SK-N-SH treated with all-trans-retinoic acid at 6 μM for 48 hours (cell line): Measurements from ENCODE around the gene AKNA.

Source experiments
- BACH2 ChIP-seq: fragments of 250-450 bp; sonication (Bioruptor Pico); IDR thresholded peaks from 2 replicates; pipeline ENCODE4 v1.9.0; 2021; ENCODE audit warnings: mild to moderate bottlenecking, borderline replicate concordance
- ISL1 ChIP-seq: fragments of 250-450 bp; sonication (Bioruptor Pico); IDR thresholded peaks from 2 replicates; pipeline ENCODE4 v2.1.2; 2022; ENCODE audit warnings: mild to moderate bottlenecking, moderate library complexity
- TOX ChIP-seq: fragments of 250-450 bp; sonication (Bioruptor Pico); IDR thresholded peaks from 2 replicates; pipeline ENCODE4 v1.8.0; 2021; ENCODE audit warnings: mild to moderate bottlenecking, moderate library complexity, borderline replicate concordance
- ZC3H10 ChIP-seq: fragments of 250-450 bp; sonication (Bioruptor Pico); IDR thresholded peaks from 2 replicates; pipeline ENCODE4 v1.5.1; 2021; ENCODE audit warnings: mild to moderate bottlenecking, moderate library complexity
- ZFP30 ChIP-seq: fragments of 450-650 bp; formaldehyde crosslinking; IDR thresholded peaks from 2 replicates; pipeline ENCODE4 v1.5.0; 2022; ENCODE audit warnings: mild to moderate bottlenecking, moderate library complexity
- ZNF565 ChIP-seq: fragments of 450-650 bp; formaldehyde crosslinking; conservative IDR thresholded peaks from 2 replicates; pipeline ENCODE4 v1.5.0; 2020; ENCODE audit warnings: low read depth, mild to moderate bottlenecking, moderate library complexity
- TF ChIP-seq, protein P1 (sequence below): fragments of 250-450 bp; sonication (Bioruptor Pico); IDR thresholded peaks from 2 replicates; pipeline ENCODE4 v1.5.1; 2021; ENCODE audit warnings: mild to moderate bottlenecking, moderate library complexity
- TF ChIP-seq, protein P2 (sequence below): fragments of 250-450 bp; sonication (Bioruptor Pico); IDR thresholded peaks from 2 replicates; pipeline ENCODE4 v1.8.0; 2020; ENCODE audit warnings: mild to moderate bottlenecking, moderate library complexity, borderline replicate concordance
- TF ChIP-seq, protein P3 (sequence below): fragments of 250-450 bp; sonication (Bioruptor Pico); IDR thresholded peaks from 2 replicates; pipeline ENCODE4 v1.8.0; 2021; ENCODE audit warnings: low read depth, mild to moderate bottlenecking, moderate library complexity, borderline replicate concordance

DNA sequence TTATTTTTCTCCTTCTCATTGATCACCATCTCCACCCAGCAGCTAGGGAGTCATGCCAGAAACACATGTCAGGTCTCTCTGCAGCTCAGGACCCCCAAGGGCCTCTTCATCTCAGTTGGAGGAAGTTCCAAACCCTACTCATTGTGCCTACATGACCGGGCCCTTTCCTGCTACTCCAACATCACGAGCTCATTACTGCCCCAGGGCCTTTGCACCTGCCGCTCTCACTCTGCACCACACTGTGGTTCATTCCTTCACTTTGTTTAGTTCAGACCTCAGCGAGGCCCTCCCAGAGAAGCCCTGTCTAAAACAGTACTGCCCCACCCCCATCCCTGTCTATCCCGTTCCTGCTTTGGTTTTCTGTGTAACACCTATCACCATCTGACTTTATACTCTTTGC, 22.1 kb upstream of the AKNA start:
- TF ChIP-seq ZFP30 (CRISPR knock-in tag) (no peak), BACH2 (CRISPR knock-in tag) (no peak), ISL1 (CRISPR knock-in tag) (no peak), TOX (CRISPR knock-in tag) (no peak), ZC3H10 (no peak), ZNF565 (CRISPR knock-in tag) (no peak)
- TF ChIP-seq, protein P1, sequence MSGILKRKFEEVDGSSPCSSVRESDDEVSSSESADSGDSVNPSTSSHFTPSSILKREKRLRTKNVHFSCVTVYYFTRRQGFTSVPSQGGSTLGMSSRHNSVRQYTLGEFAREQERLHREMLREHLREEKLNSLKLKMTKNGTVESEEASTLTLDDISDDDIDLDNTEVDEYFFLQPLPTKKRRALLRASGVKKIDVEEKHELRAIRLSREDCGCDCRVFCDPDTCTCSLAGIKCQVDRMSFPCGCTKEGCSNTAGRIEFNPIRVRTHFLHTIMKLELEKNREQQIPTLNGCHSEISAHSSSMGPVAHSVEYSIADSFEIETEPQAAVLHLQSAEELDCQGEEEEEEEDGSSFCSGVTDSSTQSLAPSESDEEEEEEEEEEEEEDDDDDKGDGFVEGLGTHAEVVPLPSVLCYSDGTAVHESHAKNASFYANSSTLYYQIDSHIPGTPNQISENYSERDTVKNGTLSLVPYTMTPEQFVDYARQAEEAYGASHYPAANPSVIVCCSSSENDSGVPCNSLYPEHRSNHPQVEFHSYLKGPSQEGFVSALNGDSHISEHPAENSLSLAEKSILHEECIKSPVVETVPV (CRISPR knock-in tag), result no peak
- TF ChIP-seq, protein P2, sequence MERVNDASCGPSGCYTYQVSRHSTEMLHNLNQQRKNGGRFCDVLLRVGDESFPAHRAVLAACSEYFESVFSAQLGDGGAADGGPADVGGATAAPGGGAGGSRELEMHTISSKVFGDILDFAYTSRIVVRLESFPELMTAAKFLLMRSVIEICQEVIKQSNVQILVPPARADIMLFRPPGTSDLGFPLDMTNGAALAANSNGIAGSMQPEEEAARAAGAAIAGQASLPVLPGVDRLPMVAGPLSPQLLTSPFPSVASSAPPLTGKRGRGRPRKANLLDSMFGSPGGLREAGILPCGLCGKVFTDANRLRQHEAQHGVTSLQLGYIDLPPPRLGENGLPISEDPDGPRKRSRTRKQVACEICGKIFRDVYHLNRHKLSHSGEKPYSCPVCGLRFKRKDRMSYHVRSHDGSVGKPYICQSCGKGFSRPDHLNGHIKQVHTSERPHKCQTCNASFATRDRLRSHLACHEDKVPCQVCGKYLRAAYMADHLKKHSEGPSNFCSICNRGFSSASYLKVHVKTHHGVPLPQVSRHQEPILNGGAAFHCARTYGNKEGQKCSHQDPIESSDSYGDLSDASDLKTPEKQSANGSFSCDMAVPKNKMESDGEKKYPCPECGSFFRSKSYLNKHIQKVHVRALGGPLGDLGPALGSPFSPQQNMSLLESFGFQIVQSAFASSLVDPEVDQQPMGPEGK (CRISPR knock-in tag), result no peak
- TF ChIP-seq, protein P3, sequence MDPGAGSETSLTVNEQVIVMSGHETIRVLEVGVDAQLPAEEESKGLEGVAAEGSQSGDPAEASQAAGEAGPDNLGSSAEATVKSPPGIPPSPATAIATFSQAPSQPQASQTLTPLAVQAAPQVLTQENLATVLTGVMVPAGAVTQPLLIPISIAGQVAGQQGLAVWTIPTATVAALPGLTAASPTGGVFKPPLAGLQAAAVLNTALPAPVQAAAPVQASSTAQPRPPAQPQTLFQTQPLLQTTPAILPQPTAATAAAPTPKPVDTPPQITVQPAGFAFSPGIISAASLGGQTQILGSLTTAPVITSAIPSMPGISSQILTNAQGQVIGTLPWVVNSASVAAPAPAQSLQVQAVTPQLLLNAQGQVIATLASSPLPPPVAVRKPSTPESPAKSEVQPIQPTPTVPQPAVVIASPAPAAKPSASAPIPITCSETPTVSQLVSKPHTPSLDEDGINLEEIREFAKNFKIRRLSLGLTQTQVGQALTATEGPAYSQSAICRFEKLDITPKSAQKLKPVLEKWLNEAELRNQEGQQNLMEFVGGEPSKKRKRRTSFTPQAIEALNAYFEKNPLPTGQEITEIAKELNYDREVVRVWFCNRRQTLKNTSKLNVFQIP (CRISPR knock-in tag), result no peak
